Measurements from ENCODE around the gene CLDN5. TPM values are rescaled to one million over a fixed set of nuclear protein-coding genes. Genes with fewer than 3 reads are reported as not detected.

The CLDN5 gene, protein sequence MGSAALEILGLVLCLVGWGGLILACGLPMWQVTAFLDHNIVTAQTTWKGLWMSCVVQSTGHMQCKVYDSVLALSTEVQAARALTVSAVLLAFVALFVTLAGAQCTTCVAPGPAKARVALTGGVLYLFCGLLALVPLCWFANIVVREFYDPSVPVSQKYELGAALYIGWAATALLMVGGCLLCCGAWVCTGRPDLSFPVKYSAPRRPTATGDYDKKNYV
- total RNA-seq (100 to 1,000 TPM; 157 to 322 TPM), polyA plus RNA-seq (100 to 1,000 TPM; 406 to 548 TPM)
- long read RNA-seq, donor 1, transcript CLDN5-201 (1 exons, 2,357 nt) = major isoform, 123 of 127 reads
- long read RNA-seq, donor 1, partial matches to known transcripts = 0 of 127 reads
- long read RNA-seq, donor 1, other reads (novel, unspliced or antisense) = 0 of 127 reads
- long read RNA-seq, donor 2, transcript CLDN5-201 (1 exons, 2,357 nt) = major isoform, 66 of 69 reads
- long read RNA-seq, donor 2, partial matches to known transcripts = 0 of 69 reads
- long read RNA-seq, donor 2, other reads (novel, unspliced or antisense) = 0 of 69 reads
- long read RNA-seq, donor 3, transcript CLDN5-201 (1 exons, 2,357 nt) = major isoform, 59 of 63 reads
- long read RNA-seq, donor 3, partial matches to known transcripts = 0 of 63 reads
- long read RNA-seq, donor 3, other reads (novel, unspliced or antisense) = 0 of 63 reads
- long read RNA-seq, donor 4, transcript CLDN5-201 (1 exons, 2,357 nt) = major isoform, 57 of 57 reads
- long read RNA-seq, donor 4, partial matches to known transcripts = 0 of 57 reads
- long read RNA-seq, donor 4, other reads (novel, unspliced or antisense) = 0 of 57 reads
- long read RNA-seq, donor 5, transcript CLDN5-201 (1 exons, 2,357 nt) = major isoform, 92 of 94 reads
- long read RNA-seq, donor 5, partial matches to known transcripts = 0 of 94 reads
- long read RNA-seq, donor 5, other reads (novel, unspliced or antisense) = 0 of 94 reads

- peaks cover 0 to 24% (median 10%) of the 10 kb centered on the region in 5 donors for H3K4me1 ChIP-seq (ENCODE audit: control insufficient read depth in 5 of 5, insufficient read depth in 5 of 5, low read length in 5 of 5)
- peaks cover 0 to 11% (median 6%) of the 10 kb centered on the region in 3 donors for H3K27me3 ChIP-seq (ENCODE audit: control insufficient read depth in 3 of 3, insufficient read depth in 3 of 3, low read length in 2 of 3)
Measured at GRCh38 chr22:19524170-19525115, at the start of gene CLDN5. TSS of gene CLDN5 (minus strand) at chr22:19524410. CDS start at chr22:19524255, 155 bp downstream.

DNA sequence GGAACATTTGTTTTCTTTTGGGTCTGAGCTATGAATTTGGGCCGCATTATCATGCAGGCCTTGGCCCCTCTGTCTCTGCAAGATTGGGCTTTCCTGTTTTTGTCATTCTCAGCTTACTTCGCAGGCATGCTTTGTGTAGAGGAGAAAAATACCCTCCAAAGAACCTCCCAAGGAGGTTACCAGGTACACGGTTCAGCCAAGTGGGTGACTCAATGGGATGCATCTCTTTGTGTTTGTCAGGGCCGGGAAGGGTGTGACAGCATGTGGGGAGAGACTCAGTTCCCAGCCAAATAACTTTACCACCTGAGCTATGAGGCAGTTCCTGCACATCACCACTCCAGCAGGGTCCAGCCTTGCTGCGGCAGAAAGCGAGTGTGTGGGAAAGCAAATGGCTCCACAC lies 47.8 kb upstream of the CLDN5 start:
- Histone ChIP-seq H3K9me3 (ENCODE audit: control insufficient read depth in 4 of 4, insufficient read depth in 3 of 4, low read length in 3 of 4) (no peaks in the 10 kb centered on the region), H3K27me3 (ENCODE audit: control insufficient read depth in 3 of 3, insufficient read depth in 3 of 3, low read length in 2 of 3) (no peaks in the 10 kb centered on the region), H3K4me3 (no peak overlapping the region), H3K4me1 (ENCODE audit: control insufficient read depth in 5 of 5, insufficient read depth in 5 of 5, low read length in 5 of 5) (peaks cover 0 to 13% (median 0%) of the 10 kb centered on the region in 5 donors), H3K36me3 (ENCODE audit: control insufficient read depth in 4 of 4, insufficient read depth in 4 of 4, low read length in 4 of 4) (no peaks in the 10 kb centered on the region), H3K27ac (ENCODE audit: low read depth in 1 of 2, low read length in 1 of 2) (peak overlapping the region in 1 of 2 donors; percentile 4), H3K9ac (ENCODE audit: insufficient read depth in 1 of 2, low read length in 2 of 2) (no peak overlapping the region)
- DNase-seq = no peak
- TF ChIP-seq CTCF (IDR thresholded peaks at IDR 0.05; ENCODE audit: control extremely low read depth, extremely low read depth) = no peak
- no peak for ATAC-seq (ENCODE audit: insufficient read depth, low FRiP score)
- 84 to 86% methylated on average over 6 of the region's 6 CpGs for WGBS, 2 donors

More at GRCh38 chr22:19524170-19525115, at the start of gene CLDN5:
- Histone ChIP-seq H3K4me3 (peak within 1 kb of the TSS; percentile 66), H3K9ac (ENCODE audit: insufficient read depth in 1 of 2, low read length in 2 of 2) (no peak within 1 kb of the TSS), H3K9me3 (ENCODE audit: control insufficient read depth in 4 of 4, insufficient read depth in 3 of 4, low read length in 3 of 4) (peaks cover 0 to 5% (median 0%) of the 10 kb centered on the region in 4 donors), H3K36me3 (ENCODE audit: control insufficient read depth in 4 of 4, insufficient read depth in 4 of 4, low read length in 4 of 4) (peaks cover 0 to 6% (median 0%) of the 10 kb centered on the region in 4 donors), H3K27ac (ENCODE audit: low read depth in 1 of 2, low read length in 1 of 2) (peak within 1 kb of the TSS; percentile 85 to 94)
- peak; percentile 70 to 77 (median 73) for DNase-seq
- peak; percentile 51 for ATAC-seq (ENCODE audit: insufficient read depth, low FRiP score)
- WGBS, 2 donors = 3 to 5% methylated on average over 62 to 69 of the region's 69 CpGs
- TF ChIP-seq CTCF (IDR thresholded peaks at IDR 0.05; ENCODE audit: control extremely low read depth, extremely low read depth) = no peak

GRCh38 chr22:19571207-19571795 lies 47.1 kb upstream of the CLDN5 start:
- H3K4me1 ChIP-seq (ENCODE audit: control insufficient read depth in 5 of 5, insufficient read depth in 5 of 5, low read length in 5 of 5) = peaks cover 0 to 17% (median 0%) of the 10 kb centered on the region in 5 donors
- H3K4me3 ChIP-seq = no peak overlapping the region
- no peaks in the 10 kb centered on the region for H3K27me3 ChIP-seq (ENCODE audit: control insufficient read depth in 3 of 3, insufficient read depth in 3 of 3, low read length in 2 of 3)
- TF ChIP-seq CTCF (IDR thresholded peaks at IDR 0.05; ENCODE audit: control extremely low read depth, extremely low read depth) = no peak
- 67 to 85% methylated on average over 5 of the region's 5 CpGs for WGBS, 2 donors
- no peaks in the 10 kb centered on the region for H3K9me3 ChIP-seq (ENCODE audit: control insufficient read depth in 4 of 4, insufficient read depth in 3 of 4, low read length in 3 of 4)
- no peaks in the 10 kb centered on the region for H3K36me3 ChIP-seq (ENCODE audit: control insufficient read depth in 4 of 4, insufficient read depth in 4 of 4, low read length in 4 of 4)
- no peak overlapping the region for H3K9ac ChIP-seq (ENCODE audit: insufficient read depth in 1 of 2, low read length in 2 of 2)
- peak overlapping the region; percentile 38 to 41 for H3K27ac ChIP-seq (ENCODE audit: low read depth in 1 of 2, low read length in 1 of 2)
- ATAC-seq (ENCODE audit: insufficient read depth, low FRiP score) (no peak), DNase-seq (no peak)
